Right lobe of liver (tissue), 4 donors: Measurements from ENCODE around the gene UBB.

ENCODE experiments used
- CTCF ChIP-seq, 4 donors: fragments of 200-600 bp in 3 of 4; fragments of 450-650 bp in 1 of 4; IDR thresholded peaks; one replicate each; pipeline versions ENCODE4 v1.5.1 to v1.8.0; 2016 to 2022; ENCODE audit warnings: antibody characterized with exemption in 4 of 4, mild to moderate bottlenecking in 2 of 4
- POLR2A ChIP-seq: fragments of 450-650 bp; IDR thresholded peaks from one replicate; pipeline ENCODE4 v1.6.1; 2017; ENCODE audit warnings: antibody characterized with exemption, mild to moderate bottlenecking
- donor health status: DM: no; HTN: no; CAD: no.
- donor health status: DM: no; HTN: no; CAD: no.
- donor health status: DM: no; HTN: yes; CAD: no.

- TF ChIP-seq CTCF (IDR thresholded peaks at IDR 0.05) (no peak), POLR2A (no peak)
Measured at GRCh38 chr17:16345565-16345964, 35.3 kb upstream of the UBB start.
